ENCODE results near the gene KRTAP9-1.

The KRTAP9-1 gene

GRCh38 chr17:41176744-41177387, 12.8 kb upstream of the KRTAP9-1 start:
- TF ChIP-seq CTCF (IDR thresholded peaks at IDR 0.05) = no peak

GRCh38 chr17:41177727-41178271, 11.9 kb upstream of the KRTAP9-1 start, which contains the start of gene KRTAP4-2:
Gene KRTAP4-2 (minus strand): TSS chr17:41178221. CDS start chr17:41178164, 57 bp downstream.
- no peak for TF ChIP-seq CTCF (IDR thresholded peaks at IDR 0.05)

GRCh38 chr17:41178341-41178740, 11.3 kb upstream of the KRTAP9-1 start:
- no peak for TF ChIP-seq CTCF (IDR thresholded peaks at IDR 0.05)

- TF ChIP-seq CTCF (IDR thresholded peaks at IDR 0.05) = no peak
Measured at GRCh38 chr17:41178843-41179616, 10.7 kb upstream of the KRTAP9-1 start.

- TF ChIP-seq CTCF (IDR thresholded peaks at IDR 0.05) = no peak
Measured at GRCh38 chr17:41184480-41184961, 5.2 kb upstream of the KRTAP9-1 start, which contains the start of gene KRTAP4-1. Gene KRTAP4-1 (minus strand): TSS chr17:41184911. CDS start chr17:41184854, 57 bp downstream.

GRCh38 chr17:41185001-41185400, 4.7 kb upstream of the KRTAP9-1 start:
- TF ChIP-seq CTCF (IDR thresholded peaks at IDR 0.05) = no peak

GRCh38 chr17:41186872-41187271, 2.8 kb upstream of the KRTAP9-1 start:
- no peak for TF ChIP-seq CTCF (IDR thresholded peaks at IDR 0.05)
